C4-2B (cell line): ENCODE data around the gene TMC2.

Experiments
- CTCF ChIP-seq: fragments of 450-650 bp; conservative IDR thresholded peaks from 2 replicates; pipeline ENCODE4 v1.5.1; 2017; ENCODE audit warnings: mild to moderate bottlenecking
- ZFX ChIP-seq: fragments of 450-650 bp; IDR thresholded peaks from 2 replicates; pipeline ENCODE4 v1.6.1; 2017

DNA sequence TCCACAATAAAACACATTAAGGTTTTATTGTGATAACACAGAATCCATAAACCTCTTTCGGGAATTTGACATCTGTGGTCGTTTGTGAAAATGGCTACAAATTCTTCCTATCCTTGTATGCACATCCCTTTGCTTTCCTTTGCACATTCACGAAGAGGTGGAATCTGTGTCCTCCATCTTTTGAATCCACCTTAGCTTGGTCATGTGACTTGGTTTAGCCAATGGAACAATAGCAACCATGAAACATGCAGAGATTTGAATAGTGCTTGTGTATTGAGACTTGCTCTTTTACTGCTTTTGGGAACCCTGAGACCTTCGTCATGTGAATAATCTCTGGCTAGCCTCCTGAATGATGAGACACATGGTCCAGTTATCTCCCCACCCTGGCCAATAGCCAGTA lies 66.4 kb downstream of the TMC2 start:
- TF ChIP-seq CTCF = no peak
- TF ChIP-seq ZFX = no peak
